Measurements from ENCODE around the gene EML1. TPM values are rescaled to one million over a fixed set of nuclear protein-coding genes. Genes with fewer than 3 reads are reported as not detected.

EML1 gene
- total RNA-seq, 1 experiment from 2014 or later, result 9.5 TPM

DNA sequence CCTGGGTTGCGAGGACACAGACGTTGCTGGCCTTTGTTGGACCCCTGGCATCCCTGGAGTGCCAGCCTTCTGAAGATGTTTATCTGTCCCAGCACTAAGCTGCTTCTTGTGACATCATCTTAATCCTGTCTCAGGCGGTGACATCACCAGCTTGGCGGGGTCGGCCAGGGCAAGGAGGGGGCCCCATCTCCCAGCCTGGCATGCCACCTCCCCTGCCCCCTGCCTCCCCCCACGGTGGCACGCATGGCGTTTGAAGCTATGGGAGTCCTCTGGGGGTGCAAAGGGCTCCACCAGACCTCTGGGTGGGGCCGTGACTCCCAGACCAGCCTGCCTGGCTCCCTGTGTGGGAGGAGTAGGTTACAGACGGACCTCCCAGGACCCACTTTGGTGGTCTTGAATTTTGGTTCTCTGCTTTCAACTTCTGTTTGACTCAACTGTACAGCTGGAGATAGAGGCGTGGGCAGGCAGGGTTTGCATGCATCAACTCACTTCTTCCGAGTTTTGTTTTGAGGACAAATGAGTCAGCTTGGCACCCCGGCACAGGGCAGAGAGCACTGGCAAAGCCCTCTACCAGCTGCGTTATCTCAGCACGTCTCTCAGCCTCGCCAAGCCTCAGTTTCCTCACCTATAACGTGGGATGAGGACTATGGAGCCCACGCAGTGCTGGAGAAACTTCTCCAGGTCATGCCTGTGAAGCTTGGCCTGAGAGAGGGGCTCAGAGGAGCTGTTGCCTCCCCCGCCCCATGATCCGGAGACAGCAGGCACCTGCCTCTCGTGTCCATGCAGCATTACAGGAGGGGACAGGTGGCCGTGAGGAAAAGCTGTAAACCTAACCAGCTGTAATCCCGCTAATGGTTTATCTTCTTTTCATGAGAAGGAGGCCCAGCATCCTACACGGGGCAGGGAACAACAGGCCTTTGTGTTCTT is 38.8 kb upstream of the EML1 start:
- ChIA-PET CTCF (interaction anchor here (0.6 to 2.1 kb wide), 11 partner anchors 9 to 149 kb away, joined by 3 to 11 read pairs (median 4); no protein-coding TSS in a partner anchor), POLR2A (interaction anchor here (0.6 to 1.7 kb wide), 4 partner anchors 10 to 70 kb away, joined by 3 read pairs; partner anchors contain the start of gene CYP46A1)
- Mint-ChIP-seq H3K27ac (ENCODE audit: low read depth, unreplicated experiment) (peak overlapping the region; percentile 73), H3K36me3 (ENCODE audit: insufficient read depth, unreplicated experiment) (no peaks in the 10 kb centered on the region), H3K27me3 (ENCODE audit: insufficient read depth, unreplicated experiment) (no peaks in the 10 kb centered on the region), H3K9me3 (ENCODE audit: unreplicated experiment) (no peaks in the 10 kb centered on the region), H3K4me1 (ENCODE audit: insufficient read depth, unreplicated experiment) (peaks cover 28% of the 10 kb centered on the region), H3K4me3 (ENCODE audit: unreplicated experiment) (no peak overlapping the region)
- intact Hi-C loops (cut with micrococcal nuclease), result no loop called here
- BruUV-seq (replicated peaks), result no TSS peak
- TF ChIP-seq, protein P1, sequence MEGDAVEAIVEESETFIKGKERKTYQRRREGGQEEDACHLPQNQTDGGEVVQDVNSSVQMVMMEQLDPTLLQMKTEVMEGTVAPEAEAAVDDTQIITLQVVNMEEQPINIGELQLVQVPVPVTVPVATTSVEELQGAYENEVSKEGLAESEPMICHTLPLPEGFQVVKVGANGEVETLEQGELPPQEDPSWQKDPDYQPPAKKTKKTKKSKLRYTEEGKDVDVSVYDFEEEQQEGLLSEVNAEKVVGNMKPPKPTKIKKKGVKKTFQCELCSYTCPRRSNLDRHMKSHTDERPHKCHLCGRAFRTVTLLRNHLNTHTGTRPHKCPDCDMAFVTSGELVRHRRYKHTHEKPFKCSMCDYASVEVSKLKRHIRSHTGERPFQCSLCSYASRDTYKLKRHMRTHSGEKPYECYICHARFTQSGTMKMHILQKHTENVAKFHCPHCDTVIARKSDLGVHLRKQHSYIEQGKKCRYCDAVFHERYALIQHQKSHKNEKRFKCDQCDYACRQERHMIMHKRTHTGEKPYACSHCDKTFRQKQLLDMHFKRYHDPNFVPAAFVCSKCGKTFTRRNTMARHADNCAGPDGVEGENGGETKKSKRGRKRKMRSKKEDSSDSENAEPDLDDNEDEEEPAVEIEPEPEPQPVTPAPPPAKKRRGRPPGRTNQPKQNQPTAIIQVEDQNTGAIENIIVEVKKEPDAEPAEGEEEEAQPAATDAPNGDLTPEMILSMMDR (IDR thresholded peaks at IDR 0.05; ENCODE audit: unreplicated experiment), result no peak
- peak; percentile 78 for DNase-seq (ENCODE audit: unreplicated experiment)

- intact Hi-C loops (cut with micrococcal nuclease), result no loop called here
- Mint-ChIP-seq H3K4me1 (ENCODE audit: insufficient read depth, unreplicated experiment) (peaks cover 28% of the 10 kb centered on the region), H3K4me3 (ENCODE audit: unreplicated experiment) (no peak overlapping the region), H3K36me3 (ENCODE audit: insufficient read depth, unreplicated experiment) (no peaks in the 10 kb centered on the region), H3K27me3 (ENCODE audit: insufficient read depth, unreplicated experiment) (no peaks in the 10 kb centered on the region), H3K9me3 (ENCODE audit: unreplicated experiment) (no peaks in the 10 kb centered on the region), H3K27ac (ENCODE audit: low read depth, unreplicated experiment) (no peak overlapping the region)
- no peak for DNase-seq (ENCODE audit: unreplicated experiment)
- ChIA-PET POLR2A (interaction anchor here (0.6 to 1.7 kb wide), 4 partner anchors 9 to 71 kb away, joined by 3 read pairs; partner anchors contain the start of gene CYP46A1), CTCF (interaction anchor here (0.6 to 2.1 kb wide), 7 partner anchors 18 to 149 kb away, joined by 3 to 11 read pairs (median 5); no protein-coding TSS in a partner anchor)
- BruUV-seq (replicated peaks), result no TSS peak
- TF ChIP-seq, protein P1 (IDR thresholded peaks at IDR 0.05; ENCODE audit: unreplicated experiment), result no peak
Observed at GRCh38 chr14:99755068-99755405, 38.2 kb upstream of the EML1 start.

DNA sequence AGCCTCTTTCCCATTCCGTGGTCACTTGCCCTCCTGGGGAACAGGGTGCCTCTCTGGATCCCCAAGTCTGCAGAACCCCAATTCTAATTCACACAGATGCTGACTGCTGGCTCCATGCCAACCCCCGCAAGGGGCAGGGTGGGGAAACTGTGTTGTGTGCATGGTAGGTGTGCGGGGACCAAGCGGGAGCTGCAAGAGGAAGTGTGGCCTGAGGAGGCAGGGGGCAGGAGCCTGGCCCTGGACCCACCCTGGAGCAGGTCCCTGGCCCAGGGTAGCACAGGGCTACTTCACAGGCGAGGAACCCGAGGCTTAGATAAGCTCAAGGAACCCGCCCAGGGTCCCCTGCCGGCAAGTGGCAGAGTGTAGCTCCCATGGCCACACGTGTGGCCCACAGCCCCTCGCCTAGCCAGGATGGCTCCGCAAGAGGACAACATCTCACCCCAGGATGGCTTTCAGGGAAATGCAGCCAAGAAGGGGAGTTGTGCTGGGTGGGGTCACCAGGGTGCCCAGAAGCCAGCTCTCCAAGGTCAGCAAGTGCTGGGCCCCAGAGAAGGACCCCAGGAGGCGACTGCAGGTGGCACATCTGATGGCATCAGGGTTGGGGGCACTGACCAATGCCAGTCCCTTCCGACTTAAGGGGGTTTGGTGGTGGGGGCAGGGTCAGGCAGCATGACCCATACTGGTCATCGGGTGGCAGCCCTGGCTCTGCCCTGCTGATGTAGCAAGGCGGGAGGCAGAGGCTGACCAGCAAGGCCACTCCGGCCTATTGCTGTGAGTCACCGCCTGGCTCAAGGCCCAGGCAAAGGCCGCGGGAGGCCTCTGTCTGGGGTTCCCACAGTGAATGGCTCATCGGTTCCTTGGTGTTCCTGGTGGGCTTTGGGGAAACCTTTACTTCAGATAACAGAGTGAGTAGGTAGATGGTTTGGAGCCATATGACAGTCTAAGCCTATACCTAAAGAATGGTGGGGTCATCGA is 37.3 kb upstream of the EML1 start:
- BruUV-seq (replicated peaks), result no TSS peak

More for the DNA sequence above, 37.3 kb upstream of the EML1 start:
- TF ChIP-seq, protein P1 (IDR thresholded peaks at IDR 0.05; ENCODE audit: unreplicated experiment), result no peak
- POLR2A ChIA-PET, result no interaction called here
- Mint-ChIP-seq H3K4me3 (ENCODE audit: unreplicated experiment) (no peak overlapping the region), H3K36me3 (ENCODE audit: insufficient read depth, unreplicated experiment) (no peaks in the 10 kb centered on the region), H3K4me1 (ENCODE audit: insufficient read depth, unreplicated experiment) (peaks cover 28% of the 10 kb centered on the region), H3K27ac (ENCODE audit: low read depth, unreplicated experiment) (peak overlapping the region; percentile 57), H3K27me3 (ENCODE audit: insufficient read depth, unreplicated experiment) (no peaks in the 10 kb centered on the region), H3K9me3 (ENCODE audit: unreplicated experiment) (no peaks in the 10 kb centered on the region)
- DNase-seq (ENCODE audit: unreplicated experiment), result peak; percentile 86
- CTCF ChIA-PET, result interaction anchor here (0.5 to 2.1 kb wide), 6 partner anchors 8 to 281 kb away, joined by 3 to 11 read pairs (median 4); no protein-coding TSS in a partner anchor
- intact Hi-C loops (cut with micrococcal nuclease), result loop anchor here (2.0 kb wide), 1 partner anchor 39 kb away; no protein-coding TSS in a partner anchor

Measured in MCF 10A (cell line).